ENCODE results near the gene LETM1. TPM values are rescaled to one million over a fixed set of nuclear protein-coding genes. Genes with fewer than 3 reads are reported as not detected.
A peak's percentile ranks its signal among the peaks of the same experiment; 100 is the strongest.

Gene LETM1
- total and polyA plus RNA-seq, 2 of the 13 experiments (the other 11 are each of a cell fraction or from before 2014, with no cell fraction given): 9.7 to 41.6 TPM

DNA sequence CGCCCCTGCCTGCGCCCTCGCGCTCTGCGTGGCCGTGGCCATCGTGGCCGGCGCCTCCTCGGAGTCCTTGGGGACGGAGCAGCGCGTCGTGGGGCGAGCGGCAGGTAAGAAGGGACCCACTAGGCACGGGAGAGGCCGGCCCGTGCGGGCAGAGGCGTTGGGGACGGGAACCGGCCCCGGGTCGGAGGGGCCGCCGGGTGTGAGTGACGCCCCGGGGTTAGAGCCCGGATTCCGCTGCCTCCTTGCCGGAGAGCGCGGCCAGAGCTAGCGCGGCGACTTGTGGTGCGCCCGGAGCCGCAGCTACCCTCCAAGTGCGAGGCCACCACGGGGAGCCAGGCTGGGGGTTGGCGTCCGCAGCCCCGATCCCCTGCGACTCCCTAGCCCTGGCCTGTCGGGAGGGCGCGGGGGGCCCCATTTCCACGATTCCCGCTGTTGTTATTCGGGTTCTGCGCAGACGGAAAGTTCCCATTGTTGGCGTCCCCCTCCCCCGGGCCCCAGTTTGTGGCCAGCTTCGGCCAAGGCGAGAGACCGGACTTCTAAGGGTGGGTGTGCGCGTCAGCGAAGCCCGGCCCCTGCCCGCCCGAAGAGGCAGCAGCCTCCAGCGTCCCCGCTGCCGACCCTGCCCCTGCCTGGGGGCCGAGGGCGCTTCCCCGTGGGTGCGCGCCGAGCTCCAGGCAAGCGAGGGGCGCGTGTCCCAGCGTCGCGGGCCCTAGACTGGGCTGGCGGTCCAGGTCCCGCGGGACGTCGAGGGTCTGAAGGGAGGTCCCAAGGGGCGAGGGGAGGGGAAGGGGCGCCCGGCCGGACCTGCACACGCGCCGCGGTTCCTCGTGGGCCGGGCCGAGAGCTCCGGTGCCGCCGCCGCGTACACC lies 61.8 kb downstream of the LETM1 start (continued):
- TF ChIP-seq, protein P1, sequence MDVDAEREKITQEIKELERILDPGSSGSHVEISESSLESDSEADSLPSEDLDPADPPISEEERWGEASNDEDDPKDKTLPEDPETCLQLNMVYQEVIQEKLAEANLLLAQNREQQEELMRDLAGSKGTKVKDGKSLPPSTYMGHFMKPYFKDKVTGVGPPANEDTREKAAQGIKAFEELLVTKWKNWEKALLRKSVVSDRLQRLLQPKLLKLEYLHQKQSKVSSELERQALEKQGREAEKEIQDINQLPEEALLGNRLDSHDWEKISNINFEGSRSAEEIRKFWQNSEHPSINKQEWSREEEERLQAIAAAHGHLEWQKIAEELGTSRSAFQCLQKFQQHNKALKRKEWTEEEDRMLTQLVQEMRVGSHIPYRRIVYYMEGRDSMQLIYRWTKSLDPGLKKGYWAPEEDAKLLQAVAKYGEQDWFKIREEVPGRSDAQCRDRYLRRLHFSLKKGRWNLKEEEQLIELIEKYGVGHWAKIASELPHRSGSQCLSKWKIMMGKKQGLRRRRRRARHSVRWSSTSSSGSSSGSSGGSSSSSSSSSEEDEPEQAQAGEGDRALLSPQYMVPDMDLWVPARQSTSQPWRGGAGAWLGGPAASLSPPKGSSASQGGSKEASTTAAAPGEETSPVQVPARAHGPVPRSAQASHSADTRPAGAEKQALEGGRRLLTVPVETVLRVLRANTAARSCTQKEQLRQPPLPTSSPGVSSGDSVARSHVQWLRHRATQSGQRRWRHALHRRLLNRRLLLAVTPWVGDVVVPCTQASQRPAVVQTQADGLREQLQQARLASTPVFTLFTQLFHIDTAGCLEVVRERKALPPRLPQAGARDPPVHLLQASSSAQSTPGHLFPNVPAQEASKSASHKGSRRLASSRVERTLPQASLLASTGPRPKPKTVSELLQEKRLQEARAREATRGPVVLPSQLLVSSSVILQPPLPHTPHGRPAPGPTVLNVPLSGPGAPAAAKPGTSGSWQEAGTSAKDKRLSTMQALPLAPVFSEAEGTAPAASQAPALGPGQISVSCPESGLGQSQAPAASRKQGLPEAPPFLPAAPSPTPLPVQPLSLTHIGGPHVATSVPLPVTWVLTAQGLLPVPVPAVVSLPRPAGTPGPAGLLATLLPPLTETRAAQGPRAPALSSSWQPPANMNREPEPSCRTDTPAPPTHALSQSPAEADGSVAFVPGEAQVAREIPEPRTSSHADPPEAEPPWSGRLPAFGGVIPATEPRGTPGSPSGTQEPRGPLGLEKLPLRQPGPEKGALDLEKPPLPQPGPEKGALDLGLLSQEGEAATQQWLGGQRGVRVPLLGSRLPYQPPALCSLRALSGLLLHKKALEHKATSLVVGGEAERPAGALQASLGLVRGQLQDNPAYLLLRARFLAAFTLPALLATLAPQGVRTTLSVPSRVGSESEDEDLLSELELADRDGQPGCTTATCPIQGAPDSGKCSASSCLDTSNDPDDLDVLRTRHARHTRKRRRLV (CRISPR knock-in tag; IDR thresholded peaks at IDR 0.05): no peak
- TF ChIP-seq TP53 (CRISPR knock-in tag; conservative IDR thresholded peaks at IDR 0.05): no peak
- TF ChIP-seq, protein P2, sequence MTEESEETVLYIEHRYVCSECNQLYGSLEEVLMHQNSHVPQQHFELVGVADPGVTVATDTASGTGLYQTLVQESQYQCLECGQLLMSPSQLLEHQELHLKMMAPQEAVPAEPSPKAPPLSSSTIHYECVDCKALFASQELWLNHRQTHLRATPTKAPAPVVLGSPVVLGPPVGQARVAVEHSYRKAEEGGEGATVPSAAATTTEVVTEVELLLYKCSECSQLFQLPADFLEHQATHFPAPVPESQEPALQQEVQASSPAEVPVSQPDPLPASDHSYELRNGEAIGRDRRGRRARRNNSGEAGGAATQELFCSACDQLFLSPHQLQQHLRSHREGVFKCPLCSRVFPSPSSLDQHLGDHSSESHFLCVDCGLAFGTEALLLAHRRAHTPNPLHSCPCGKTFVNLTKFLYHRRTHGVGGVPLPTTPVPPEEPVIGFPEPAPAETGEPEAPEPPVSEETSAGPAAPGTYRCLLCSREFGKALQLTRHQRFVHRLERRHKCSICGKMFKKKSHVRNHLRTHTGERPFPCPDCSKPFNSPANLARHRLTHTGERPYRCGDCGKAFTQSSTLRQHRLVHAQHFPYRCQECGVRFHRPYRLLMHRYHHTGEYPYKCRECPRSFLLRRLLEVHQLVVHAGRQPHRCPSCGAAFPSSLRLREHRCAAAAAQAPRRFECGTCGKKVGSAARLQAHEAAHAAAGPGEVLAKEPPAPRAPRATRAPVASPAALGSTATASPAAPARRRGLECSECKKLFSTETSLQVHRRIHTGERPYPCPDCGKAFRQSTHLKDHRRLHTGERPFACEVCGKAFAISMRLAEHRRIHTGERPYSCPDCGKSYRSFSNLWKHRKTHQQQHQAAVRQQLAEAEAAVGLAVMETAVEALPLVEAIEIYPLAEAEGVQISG (CRISPR knock-in tag; IDR thresholded peaks at IDR 0.05): no peak
- TF ChIP-seq LCORL (IDR thresholded peaks at IDR 0.05): no peak
- TF ChIP-seq LCORL (CRISPR knock-in tag; IDR thresholded peaks at IDR 0.05): no peak
- no peak for TF ChIP-seq HOXD1 (CRISPR knock-in tag; IDR thresholded peaks at IDR 0.05)
- TF ChIP-seq ZFYVE20 (CRISPR knock-in tag; IDR thresholded peaks at IDR 0.05; ENCODE audit: borderline replicate concordance, low read depth): 0 out of 2 replicates have a peak, but pooled peaks have one; percentile 33
- TF ChIP-seq, protein P3, sequence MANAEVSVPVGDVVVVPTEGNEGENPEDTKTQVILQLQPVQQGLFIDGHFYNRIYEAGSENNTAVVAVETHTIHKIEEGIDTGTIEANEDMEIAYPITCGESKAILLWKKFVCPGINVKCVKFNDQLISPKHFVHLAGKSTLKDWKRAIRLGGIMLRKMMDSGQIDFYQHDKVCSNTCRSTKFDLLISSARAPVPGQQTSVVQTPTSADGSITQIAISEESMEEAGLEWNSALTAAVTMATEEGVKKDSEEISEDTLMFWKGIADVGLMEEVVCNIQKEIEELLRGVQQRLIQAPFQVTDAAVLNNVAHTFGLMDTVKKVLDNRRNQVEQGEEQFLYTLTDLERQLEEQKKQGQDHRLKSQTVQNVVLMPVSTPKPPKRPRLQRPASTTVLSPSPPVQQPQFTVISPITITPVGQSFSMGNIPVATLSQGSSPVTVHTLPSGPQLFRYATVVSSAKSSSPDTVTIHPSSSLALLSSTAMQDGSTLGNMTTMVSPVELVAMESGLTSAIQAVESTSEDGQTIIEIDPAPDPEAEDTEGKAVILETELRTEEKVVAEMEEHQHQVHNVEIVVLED (CRISPR knock-in tag; IDR thresholded peaks at IDR 0.05; ENCODE audit: borderline replicate concordance): no peak
- TF ChIP-seq, protein P4, sequence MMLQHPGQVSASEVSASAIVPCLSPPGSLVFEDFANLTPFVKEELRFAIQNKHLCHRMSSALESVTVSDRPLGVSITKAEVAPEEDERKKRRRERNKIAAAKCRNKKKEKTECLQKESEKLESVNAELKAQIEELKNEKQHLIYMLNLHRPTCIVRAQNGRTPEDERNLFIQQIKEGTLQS (CRISPR knock-in tag; IDR thresholded peaks at IDR 0.05): no peak
- no peak for TF ChIP-seq ZEB1 (IDR thresholded peaks at IDR 0.05; ENCODE audit: insufficient replicate concordance, low read depth)
- no peak for TF ChIP-seq ZKSCAN1 (IDR thresholded peaks at IDR 0.05; ENCODE audit: low read length)
- TF ChIP-seq MEIS2 (CRISPR knock-in tag; IDR thresholded peaks at IDR 0.05): no peak; the same call in 1 of the 2 replicates
- no peak for TF ChIP-seq SMYD3 (CRISPR knock-in tag; IDR thresholded peaks at IDR 0.05)
- 0 out of 2 replicates have a peak, but pooled peaks have one; percentile 32 for TF ChIP-seq SRY (CRISPR knock-in tag; IDR thresholded peaks at IDR 0.05)
- no peak for TF ChIP-seq POLR2AphosphoS5 (IDR thresholded peaks at IDR 0.05; ENCODE audit: low read depth, low read length)
- no peak for TF ChIP-seq ZFP37 (CRISPR knock-in tag; IDR thresholded peaks at IDR 0.05; ENCODE audit: borderline replicate concordance)
- TF ChIP-seq GLI4 (CRISPR knock-in tag; IDR thresholded peaks at IDR 0.05; ENCODE audit: borderline replicate concordance): no peak
- no peak for TF ChIP-seq NR2F2 (IDR thresholded peaks at IDR 0.05; ENCODE audit: borderline replicate concordance, low read depth)
